Measurements from ENCODE around the gene LRRC23.

DNA sequence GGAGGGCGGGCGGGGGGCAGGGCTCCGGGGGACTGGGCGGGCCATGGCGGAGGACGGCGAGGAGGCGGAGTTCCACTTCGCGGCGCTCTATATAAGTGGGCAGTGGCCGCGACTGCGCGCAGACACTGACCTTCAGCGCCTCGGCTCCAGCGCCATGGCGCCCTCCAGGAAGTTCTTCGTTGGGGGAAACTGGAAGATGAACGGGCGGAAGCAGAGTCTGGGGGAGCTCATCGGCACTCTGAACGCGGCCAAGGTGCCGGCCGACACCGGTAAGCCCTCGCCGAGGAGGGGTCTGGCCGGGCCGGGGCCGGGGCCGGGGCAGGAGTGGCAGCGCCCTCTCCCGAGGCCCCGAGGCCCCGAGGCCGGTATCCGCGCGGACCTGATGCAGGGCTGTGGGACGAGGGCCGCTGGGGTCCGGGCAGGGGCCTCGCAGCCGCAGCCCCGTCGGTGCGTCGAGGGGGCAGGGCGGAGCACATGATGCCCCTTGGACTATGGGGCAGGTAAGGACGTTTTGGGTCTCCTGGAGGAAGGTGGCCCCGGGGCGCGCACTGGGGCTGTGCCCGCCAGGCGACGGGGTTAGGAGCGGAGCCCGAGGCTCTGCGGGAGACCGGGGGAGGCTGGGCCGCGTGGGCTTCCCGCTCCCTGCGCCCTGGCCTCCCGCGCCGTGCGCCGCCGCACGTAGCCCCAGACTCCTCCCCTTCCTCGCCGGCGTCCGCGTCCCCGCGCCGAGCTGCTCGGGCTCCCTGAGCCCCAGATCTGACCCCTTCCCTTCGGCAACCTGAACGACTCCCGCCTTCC is 37.0 kb upstream of the LRRC23 start, which contains the start of gene TPI1:
- TF ChIP-seq, protein P1, sequence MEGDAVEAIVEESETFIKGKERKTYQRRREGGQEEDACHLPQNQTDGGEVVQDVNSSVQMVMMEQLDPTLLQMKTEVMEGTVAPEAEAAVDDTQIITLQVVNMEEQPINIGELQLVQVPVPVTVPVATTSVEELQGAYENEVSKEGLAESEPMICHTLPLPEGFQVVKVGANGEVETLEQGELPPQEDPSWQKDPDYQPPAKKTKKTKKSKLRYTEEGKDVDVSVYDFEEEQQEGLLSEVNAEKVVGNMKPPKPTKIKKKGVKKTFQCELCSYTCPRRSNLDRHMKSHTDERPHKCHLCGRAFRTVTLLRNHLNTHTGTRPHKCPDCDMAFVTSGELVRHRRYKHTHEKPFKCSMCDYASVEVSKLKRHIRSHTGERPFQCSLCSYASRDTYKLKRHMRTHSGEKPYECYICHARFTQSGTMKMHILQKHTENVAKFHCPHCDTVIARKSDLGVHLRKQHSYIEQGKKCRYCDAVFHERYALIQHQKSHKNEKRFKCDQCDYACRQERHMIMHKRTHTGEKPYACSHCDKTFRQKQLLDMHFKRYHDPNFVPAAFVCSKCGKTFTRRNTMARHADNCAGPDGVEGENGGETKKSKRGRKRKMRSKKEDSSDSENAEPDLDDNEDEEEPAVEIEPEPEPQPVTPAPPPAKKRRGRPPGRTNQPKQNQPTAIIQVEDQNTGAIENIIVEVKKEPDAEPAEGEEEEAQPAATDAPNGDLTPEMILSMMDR (conservative IDR thresholded peaks at IDR 0.05 in 1 of 2, IDR thresholded peaks at IDR 0.05 in 1 of 2; ENCODE audit: low read depth in 1 of 2, low read length in 2 of 2): no peak
- no peak for TF ChIP-seq EZH2 (IDR thresholded peaks at IDR 0.05; ENCODE audit: low read length, missing control alignments)

All from fibroblast of lung (primary cell).